Ramos (cell line): ENCODE measurements around the gene TGM6.

ENCODE experiments used
- in situ Hi-C: fragments of 300-500 bp; cut with MboI; formaldehyde crosslinking; loops from one replicate; pipeline ENCODE4 v1.14.3; 2022; ENCODE audit warnings: low sequenced_read_pairs; ENCODE audit not compliant: unreplicated experiment

TGM6 gene

DNA sequence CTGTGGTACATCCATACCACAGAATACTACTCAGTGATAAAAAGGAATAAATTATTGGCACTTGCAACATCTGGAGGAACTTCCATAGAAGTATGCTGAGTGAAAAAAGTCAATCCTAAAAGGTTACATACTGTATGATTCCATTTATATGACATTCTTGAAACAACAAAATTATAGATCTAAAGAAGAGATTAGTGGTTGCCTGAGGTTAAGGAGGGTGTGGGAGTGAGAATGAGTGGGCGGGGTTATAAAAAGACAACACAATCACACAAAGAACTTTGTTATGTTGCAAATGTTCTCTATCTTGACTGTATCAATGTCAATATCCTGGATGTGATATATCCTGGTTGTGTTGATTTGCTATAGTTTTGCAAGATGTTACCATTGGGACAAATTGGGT, 68.7 kb downstream of the TGM6 start:
- in situ Hi-C loops, result no loop called here

DNA sequence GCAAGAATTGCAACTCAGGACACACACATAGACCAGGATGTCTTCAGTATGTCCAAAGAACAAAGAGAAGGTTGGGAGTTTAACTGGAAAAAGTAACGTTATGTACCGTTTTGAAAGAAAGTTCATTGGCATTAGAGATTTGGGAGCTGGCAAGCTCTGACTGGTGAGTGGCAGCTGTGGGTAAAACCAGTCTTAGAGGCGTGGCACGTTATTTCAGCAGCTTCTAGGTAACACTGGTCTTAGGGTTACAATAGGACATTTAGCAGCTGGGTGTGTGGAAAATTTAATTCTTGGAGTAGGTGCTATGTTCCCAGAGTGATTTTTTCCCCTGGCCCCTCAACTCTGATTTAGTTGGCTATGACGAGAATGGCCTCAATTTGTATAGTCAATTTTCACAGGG, 70.7 kb downstream of the TGM6 start:
- in situ Hi-C loops, result no loop called here

DNA sequence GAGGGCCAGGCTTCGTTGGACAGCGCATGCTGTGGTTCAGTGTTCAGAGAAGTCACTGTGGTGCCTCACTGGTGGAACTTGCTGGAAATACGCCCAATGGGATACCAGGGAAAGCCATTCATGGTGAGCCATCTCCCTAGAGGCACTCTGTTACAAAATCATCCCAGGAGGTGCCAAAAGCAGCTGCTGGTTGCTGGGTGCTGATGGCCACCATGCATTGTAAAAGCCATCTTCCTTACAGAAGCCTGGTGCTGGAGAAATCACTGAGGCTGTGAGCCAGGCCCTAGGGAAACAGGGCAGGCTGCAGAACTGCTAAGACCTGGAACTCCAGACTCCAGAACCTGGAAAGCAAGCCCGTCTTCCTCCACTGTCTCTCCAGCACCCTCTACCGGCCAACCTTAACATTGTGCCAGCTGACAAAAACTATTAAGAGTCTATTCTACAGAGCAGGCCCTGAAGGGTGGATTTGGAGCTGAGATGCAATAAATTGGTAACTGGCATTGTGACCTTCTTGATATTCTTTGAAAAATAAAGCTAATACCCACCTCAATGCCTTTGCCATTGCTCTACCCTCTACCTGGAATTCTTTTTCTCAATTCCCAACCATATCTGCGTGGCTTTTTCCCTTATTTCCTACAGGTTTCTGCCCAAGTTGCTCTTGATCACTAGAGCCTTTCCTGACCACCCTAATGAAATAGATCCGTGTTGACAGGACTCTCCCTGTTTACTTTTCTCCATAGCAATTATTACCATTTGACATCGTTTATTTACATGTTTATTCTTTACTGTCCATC, 71.4 kb downstream of the TGM6 start:
- in situ Hi-C loops, result no loop called here

DNA sequence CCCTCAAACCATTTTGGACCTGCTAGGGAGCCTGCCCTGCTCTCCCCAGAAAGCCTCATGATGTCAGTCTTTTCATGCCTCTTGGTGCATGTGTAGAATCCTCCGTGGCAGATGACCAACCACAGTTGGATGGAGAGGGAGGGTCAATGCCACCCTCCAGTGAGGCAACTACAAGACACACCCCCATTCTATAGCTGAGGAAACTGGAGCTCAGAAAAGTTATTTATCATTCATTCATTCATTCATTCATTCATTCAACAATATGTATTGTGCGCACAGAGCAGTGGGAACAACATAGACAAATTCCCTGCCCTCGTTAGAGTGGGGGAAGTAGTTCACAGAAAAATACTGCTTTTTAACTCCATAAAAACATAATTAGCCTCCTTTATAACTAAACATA, 73.1 kb downstream of the TGM6 start:
- in situ Hi-C loops, result no loop called here

DNA sequence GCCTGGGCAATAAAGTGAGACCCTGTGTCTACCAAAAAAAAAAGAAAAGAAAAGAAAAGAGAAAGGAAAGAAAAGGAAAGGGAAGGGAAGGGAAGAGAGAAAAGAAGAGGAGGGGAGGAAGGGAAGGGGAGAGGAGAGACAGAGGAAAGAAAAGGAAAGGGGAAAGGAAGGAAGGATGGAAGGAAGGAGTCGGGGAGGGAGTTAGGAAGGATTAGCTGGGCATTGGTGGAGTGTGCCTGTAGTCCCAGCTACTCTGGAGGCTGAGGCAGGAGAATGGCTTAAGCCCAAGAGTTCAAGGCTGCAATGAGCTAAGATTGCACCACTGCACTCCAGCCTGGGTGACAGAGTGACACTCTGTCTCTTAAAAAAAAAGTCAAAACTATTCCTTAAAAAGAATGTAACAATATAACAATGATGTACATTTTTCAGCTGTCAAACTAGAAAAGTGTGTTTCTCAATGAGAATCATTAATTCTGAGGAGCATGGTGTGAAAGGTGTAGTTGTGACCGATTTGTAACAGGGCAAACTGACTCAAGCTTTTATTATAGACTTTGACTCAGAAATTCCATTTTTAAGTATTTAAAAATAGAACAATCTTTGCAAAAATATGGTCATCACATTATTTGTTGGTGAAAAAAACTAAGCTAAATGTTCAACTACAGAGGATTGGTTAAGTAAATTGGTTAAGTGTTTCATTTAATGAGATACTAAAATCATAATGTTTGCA, 75.2 kb downstream of the TGM6 start:
- in situ Hi-C loops, result no loop called here

DNA sequence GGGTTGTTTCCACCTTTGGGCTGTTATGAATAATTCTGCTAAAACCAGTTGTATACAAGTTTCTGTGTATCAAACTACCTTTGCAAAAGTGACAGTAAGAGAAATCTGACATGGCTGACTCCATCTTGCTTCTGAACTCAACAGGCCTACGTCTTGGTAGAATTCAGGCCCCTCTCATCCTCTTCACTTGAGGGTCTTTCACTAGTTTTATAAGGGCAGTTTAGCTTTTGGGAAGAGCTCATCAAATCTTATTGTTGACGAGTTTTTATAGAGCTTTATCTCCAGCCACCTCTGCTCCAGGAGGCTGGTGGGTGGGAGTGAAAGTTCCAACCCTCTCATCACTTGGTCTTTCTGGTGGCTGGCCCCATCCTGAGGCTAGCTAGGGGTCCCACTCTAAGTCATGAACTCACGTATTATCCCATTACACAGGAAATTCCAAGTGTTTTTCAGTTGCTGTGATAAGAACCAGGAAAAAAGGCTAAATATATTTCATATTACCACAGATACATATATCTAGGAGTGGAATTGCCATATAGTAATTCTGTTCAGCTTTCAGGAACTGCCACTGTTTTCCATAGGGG, 78.3 kb downstream of the TGM6 start:
- in situ Hi-C loops, result no loop called here

DNA sequence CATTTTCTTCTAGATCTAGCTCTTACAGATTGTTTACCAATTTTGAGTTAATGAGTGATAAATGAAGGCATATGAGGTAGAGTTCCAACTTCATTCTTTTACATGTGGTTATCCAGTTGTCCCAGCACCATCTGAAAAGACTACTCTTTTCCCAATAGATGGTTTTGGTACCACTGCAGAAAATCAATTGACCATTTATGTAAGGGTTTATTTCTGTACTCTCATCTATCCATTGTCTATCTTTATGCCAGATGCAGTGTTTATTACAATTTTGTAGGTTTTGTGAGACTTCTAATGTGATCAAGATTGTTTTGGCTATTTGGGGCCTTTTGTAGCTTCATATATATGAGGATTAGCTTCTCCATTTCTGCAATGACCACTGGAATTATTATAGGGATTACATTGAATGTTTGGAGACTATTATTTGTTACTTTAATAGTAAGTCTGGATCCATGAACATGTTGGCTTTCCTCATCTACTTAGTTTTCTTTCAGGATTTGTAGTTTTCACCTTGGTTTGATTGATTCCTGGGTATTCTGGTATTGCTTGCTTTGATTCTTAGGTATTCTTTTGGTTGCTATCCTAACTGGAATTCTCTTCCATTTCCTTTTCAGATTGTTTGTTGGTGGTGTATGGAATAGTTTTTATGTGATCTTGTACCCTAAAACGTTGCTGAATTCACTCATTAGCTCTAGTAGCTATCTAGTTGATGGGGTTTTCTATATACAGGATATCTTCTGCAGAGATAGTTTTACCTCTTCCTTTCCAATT, 79.5 kb downstream of the TGM6 start:
- in situ Hi-C loops, result no loop called here

DNA sequence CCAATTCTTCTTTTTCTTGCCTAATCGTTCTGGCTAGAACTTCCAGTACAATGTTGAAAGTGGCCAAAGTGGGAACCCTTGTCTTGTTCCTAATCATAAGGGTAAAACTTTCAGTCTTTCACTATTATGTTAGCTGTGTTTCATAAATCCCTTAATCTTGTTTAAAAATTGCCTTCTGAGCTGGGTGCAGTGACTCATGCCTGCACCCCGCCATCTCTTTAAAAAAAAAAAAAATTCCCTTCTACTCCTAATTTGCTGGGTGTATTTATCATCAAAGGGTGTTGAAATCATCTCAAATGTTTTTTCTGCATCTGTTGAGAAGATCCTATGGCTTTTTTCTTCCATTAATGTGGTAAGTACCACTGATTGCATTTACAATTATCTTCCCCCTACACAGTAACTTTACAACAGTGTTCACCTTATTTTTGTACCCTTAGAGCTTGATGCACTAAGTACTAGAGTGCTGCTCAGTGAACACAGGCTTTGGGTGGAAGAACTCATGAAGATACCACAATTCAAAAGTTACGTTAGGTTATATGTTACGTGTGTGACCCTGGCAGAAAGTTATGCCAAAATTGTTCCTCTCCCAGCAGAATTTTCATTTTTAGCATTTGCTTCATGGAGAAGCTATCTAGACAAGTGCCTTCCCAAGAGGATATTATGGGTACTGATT, 80.2 kb downstream of the TGM6 start:
- in situ Hi-C loops, result no loop called here

DNA sequence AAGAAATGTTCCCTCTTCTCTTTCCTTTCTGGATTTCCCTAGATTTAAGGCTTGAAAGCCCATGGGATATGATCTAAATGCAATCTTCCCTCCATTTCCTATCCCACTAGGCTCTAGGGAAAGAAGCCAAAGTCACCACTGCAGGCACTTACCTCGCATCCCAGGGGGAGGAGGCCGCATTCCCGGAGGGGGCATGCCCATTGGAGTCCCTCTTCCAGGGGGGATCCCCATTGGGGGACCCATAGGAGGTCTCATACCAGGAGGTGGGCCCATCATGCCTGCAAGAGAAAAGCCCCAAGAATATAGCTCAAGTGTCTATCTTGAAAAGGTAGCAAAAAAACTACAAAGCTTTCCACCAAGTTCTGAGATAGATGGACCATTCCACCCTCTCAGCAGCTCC, 81.8 kb downstream of the TGM6 start:
- in situ Hi-C loops, result no loop called here

DNA sequence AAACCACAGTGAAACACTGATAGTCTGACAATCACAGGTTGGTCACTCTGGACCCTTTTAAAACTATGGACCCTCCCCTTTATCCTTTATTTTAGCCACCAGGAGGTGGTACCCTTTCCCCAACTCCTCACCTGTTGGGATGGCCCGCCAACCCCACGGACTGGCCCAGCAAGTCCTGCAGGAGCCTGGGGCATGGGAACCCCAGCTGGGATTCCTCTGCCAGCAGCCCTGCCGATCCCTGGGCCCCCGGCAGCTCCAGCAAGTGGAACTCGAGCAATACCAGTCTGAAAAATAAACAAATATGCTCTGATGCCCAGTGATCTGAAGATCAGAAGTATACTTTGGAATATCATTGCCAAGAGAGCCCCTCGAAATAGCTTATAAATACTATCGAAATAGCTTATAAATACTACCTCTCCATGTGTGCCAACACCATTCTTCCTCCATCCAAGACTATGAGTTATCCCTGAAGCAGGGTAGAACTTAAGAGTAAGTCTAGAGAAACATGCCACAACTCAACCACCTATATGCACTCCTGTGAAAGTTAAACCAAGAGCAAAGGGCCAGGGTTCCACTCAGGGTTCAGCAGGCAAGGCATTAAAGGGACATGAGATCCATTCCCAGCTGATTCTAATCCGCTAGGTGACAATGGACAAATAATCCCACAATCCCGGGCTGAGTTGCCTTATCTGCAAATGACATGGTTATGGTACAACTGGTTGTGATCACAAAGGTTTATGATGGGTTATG, 83.1 kb downstream of the TGM6 start:
- in situ Hi-C loops, result no loop called here

DNA sequence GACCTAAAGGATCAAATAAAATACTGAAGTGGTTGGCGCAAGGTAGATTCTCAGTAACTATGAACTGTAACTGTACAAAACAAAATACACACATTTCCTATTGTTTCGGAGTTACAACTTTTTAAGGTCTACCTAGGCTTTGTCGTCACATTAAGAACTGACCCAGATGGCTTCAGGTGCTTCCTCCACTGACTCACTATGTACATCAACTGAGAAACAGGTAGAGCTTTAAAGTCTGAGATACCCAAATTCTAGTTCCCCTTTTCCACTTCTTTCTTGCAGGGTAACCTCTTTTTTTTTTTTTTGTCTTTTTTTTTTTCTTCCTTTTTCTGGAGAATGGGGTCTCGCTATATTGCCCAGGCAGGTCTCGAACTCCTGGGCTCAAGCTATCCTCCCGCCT, 84.4 kb downstream of the TGM6 start:
- in situ Hi-C loops, result no loop called here

DNA sequence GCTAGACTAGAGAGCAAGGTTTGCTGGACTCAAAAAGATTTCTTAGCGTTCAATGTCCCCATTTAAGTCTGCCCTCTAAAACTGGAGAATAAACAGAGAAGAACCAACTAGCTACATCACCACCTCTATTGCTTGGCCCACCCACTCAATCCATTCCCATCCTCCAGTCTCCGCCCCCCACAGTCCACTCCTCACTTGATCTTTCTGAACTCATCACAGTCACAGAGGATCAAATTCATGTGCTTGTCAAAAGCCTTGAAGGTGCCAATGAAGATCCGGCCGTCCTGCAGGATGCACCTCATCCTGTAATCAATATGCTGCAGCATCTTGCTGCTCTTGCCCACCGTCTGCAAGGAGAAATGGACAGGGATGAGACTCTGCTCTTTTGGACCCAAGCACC, 86.7 kb downstream of the TGM6 start:
- in situ Hi-C loops, result no loop called here

DNA sequence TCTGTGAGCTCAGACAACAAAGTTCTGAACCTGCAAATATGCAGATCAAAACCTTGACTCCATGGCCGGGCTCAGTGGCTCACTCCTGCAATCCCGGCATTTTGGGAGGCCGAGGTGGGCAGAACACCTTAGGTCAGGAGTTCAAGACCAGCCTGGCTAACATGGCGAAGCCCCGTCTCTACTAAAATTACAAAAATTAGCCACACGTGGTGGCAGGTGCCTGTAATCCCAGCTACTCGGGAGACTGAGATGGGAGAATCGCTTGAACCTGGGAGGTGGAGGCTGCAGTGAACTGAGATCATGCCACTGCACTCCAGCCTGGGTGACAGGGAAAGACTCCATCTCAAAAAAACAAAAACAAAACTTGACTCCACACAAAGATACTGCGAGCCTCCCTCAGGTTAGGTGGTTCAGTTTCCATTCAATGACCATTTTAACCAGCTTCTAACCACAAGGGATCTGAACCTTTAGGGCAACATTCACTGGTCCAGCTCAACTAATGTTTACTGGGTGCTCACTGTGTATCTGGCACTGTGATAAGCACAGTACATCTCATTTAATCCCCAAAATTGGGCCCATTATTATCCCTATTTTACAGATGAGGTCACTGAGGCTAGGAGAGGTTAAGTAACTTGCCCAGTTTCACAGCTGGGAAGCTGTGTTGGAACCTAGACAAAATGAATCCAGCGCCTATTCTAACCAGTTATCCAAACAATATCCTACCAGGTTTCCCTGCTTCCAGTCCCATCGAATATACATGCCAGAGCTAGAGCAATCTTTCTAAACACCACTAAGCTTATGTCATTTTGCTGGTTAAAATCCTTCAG, 88.1 kb downstream of the TGM6 start:
- in situ Hi-C loops, result no loop called here

DNA sequence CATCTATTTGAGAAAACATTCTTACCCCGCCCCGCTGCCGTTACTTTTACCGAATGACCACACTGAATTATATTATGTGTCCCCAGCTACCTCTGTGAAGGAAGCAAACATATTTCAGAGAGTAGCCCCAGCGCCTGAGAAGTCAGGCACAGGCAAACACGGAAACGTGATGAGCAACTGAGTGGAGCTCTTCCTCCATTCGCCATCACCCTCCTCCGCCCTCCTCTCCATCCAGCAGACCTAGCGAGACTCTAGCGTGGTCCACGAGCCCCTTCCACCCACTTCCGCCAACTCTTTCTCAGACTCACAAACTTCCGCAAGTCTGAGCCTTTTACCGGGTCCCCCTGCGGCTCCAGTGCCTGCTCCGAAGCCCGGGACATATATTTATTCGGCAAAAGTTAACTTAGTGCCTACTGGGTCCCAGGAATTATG, 89.3 kb downstream of the TGM6 start:
- in situ Hi-C loops, result no loop called here

DNA sequence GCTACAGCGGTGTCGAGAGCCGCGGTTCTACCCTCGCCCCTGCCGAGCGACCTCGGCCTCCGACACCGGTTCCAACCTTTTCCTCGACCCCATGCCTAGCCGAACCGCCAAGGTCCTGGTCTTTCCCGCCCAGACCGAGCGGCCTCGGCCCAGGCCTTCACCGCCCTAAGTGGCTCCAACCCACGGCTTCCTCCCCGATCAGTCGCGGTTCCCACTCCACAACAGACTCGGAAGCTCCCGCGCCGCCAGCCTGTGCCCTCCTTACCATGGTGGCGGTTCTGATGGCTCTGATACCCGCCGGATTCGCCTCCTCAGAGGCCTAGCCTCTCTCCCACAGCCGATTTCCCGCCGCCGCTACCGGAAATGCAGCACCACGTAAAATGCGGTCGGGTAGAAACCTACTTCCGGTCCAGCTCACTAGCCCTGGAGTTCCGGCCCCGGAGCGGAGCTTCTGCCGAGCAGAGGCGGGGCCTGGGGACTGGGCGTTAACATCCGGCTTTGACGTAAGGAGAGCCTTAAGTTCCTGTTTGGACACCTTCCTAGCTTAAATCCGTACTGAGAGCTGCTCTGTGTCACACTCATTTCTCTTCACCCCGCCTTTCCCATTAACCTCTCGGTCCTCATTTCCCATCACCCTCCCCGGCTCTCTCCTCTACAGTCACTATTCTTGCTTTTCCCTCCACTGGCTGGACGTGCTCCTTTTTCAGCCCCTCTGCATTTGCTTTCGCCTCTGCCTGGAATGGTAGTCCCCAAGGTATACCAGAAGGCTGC, 89.9 kb downstream of the TGM6 start, which contains the start of gene SNRPB:
Gene SNRPB (minus strand): TSS at position 367 of the 771 bp plus-strand sequence. CDS start 99 bp downstream, at position 268.
- in situ Hi-C loops, result no loop called here

DNA sequence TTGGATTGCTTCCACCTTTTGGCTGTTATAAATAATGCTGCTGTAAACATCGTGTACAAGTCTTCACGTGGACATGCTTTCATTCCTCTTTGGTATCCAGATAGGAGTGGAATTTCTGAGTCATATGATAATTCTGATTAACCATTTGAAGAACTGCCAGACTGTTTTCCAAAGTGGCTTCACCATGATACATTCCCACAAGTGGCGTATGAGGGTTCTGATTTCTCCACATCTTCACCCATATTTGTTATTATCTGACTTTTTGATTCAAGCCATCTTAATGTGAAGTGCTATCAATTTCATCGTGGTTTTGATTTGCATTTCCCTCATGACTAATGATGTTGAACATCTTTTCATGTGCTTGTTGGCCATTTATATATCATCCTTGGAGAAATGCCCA, 92.8 kb downstream of the TGM6 start:
- in situ Hi-C loops, result no loop called here

DNA sequence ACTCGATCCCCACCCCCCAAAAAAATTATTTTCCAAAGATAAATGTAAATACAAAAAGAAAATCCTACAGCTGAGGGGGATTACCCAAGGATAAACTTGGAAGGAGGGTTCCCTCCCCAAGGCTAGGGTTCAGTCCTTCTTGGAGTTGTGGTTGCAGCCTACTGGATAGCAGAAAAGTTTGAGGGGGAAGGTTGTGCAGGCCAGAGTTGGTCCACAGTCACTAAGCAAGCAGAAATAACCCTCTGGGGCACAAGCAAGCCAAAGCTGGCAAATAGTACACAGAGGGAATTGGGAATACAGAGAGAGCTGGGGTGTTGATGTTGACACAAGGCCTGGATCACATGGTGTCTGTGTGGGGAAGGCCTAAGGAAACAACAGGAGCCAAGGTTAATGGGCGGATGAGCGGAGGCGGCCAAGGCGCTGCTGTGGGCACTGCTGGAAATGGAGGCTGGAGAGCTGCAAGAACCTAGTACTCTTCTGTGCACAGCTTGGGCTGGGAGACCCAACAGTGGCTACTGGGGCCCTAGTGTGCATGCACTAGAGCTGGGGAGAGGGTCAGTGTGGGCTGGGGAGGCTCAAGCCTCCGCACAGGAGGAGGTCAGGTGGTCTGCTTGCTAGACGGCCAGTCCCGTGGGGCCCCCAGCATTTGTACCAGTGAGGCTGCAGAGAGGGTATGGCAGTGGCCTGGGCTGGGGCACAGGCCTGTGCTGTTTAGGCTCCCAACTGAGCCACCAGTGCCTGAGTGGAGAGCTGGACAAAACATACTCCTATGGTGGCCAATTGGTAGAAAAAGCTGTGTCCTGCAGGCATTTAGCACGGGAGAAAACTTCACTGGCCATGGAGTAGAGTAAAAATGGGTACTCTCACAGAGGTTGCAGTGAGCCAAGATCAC, 95.4 kb downstream of the TGM6 start:
- in situ Hi-C loops, result no loop called here
